Measurements from ENCODE around the gene ABCD4. TPM values are rescaled to one million over a fixed set of nuclear protein-coding genes. Genes with fewer than 3 reads are reported as not detected.

ABCD4 gene
- total RNA-seq, 2 experiments from 2014 or later: 46.6 to 74.7 TPM

- H2AFZ ChIP-seq (ENCODE audit: low read length): no peak overlapping the region
- H3K36me3 ChIP-seq (ENCODE audit: insufficient read depth, low read length): no peaks in the 10 kb centered on the region
- intact Hi-C loops (cut with micrococcal nuclease; ENCODE audit: unreplicated experiment): loop anchor here (10.0 kb wide), 1 partner anchor 168 kb away; the partner anchor contains the start of genes ISCA2 and NPC2
- CTCF ChIA-PET (ENCODE audit: unreplicated experiment): interaction anchor here (0.6 kb wide), 1 partner anchor 130 kb away, joined by 7 read pairs; no protein-coding TSS in a partner anchor
- no peaks in the 10 kb centered on the region for H3K9me2 ChIP-seq (ENCODE audit: insufficient read depth, low read length)
- no peaks in the 10 kb centered on the region for H3K79me2 ChIP-seq (ENCODE audit: insufficient read depth, low read depth, low read length)
- no peak overlapping the region for H3K27ac ChIP-seq (ENCODE audit: low read depth, low read length, poor library complexity, severe bottlenecking)
- H3K9me3 ChIP-seq (ENCODE audit: low read length): no peaks in the 10 kb centered on the region
- H3K4me1 ChIP-seq (ENCODE audit: insufficient read depth, low read length, poor library complexity, severe bottlenecking): no peaks in the 10 kb centered on the region
- no peak overlapping the region for H3K4me2 ChIP-seq (ENCODE audit: low read length)
- no peak for TF ChIP-seq CTCF (conservative IDR thresholded peaks at IDR 0.05; ENCODE audit: low read length)
- TF ChIP-seq EZH2phosphoT487 (IDR thresholded peaks at IDR 0.05; ENCODE audit: borderline replicate concordance, low read depth, low read length): no peak
- POLR2A ChIA-PET: interaction anchor here (0.5 to 0.6 kb wide), 2 partner anchors 16 to 682 kb away, joined by 3 read pairs; no protein-coding TSS in a partner anchor
- H3K4me3 ChIP-seq (ENCODE audit: low read depth, low read length, poor library complexity, severe bottlenecking): no peak overlapping the region
- BruUV-seq (replicated peaks): no TSS peak
- no peaks in the 10 kb centered on the region for H4K20me1 ChIP-seq (ENCODE audit: insufficient read depth, low read length)
- DNase-seq (ENCODE audit: low spot score): no peak
Measured at GRCh38 chr14:74326369-74327152, 23.8 kb upstream of the ABCD4 start.

DNA sequence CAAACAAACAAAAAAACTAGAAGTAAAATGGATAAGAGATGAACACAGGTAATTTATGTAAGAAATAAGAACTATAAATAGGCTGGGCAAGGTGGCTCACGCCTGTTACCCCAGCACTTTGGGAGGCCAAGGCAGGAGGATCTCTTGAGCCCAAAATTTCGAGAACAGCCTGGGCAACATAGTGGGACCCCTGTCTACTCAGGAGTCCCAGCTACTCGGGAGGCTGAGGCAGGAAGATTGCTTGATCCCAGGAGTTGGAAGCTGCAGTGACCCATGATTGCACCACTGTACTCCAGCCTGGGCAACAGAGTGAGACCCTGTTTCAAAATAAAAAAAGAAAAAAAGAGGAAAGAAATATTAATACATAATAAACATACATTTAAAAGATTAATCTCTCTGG, 22.7 kb upstream of the ABCD4 start:
- no peak overlapping the region for H2AFZ ChIP-seq (ENCODE audit: low read length)
- no peaks in the 10 kb centered on the region for H3K9me3 ChIP-seq (ENCODE audit: low read length)
- ChIA-PET POLR2A (no interaction called here), CTCF (ENCODE audit: unreplicated experiment) (no interaction called here)
- no peak for DNase-seq (ENCODE audit: low spot score)
- no peaks in the 10 kb centered on the region for H4K20me1 ChIP-seq (ENCODE audit: insufficient read depth, low read length)
- H3K4me1 ChIP-seq (ENCODE audit: insufficient read depth, low read length, poor library complexity, severe bottlenecking): no peaks in the 10 kb centered on the region
- H3K4me2 ChIP-seq (ENCODE audit: low read length): no peak overlapping the region
- no peak overlapping the region for H3K27ac ChIP-seq (ENCODE audit: low read depth, low read length, poor library complexity, severe bottlenecking)
- no TSS peak for BruUV-seq (replicated peaks)
- intact Hi-C loops (cut with micrococcal nuclease; ENCODE audit: unreplicated experiment): loop anchor here (10.0 kb wide), 1 partner anchor 169 kb away; the partner anchor contains the start of genes ISCA2 and NPC2
- H3K36me3 ChIP-seq (ENCODE audit: insufficient read depth, low read length): no peaks in the 10 kb centered on the region
- no peaks in the 10 kb centered on the region for H3K9me2 ChIP-seq (ENCODE audit: insufficient read depth, low read length)
- H3K79me2 ChIP-seq (ENCODE audit: insufficient read depth, low read depth, low read length): no peaks in the 10 kb centered on the region
- H3K4me3 ChIP-seq (ENCODE audit: low read depth, low read length, poor library complexity, severe bottlenecking): no peak overlapping the region
- TF ChIP-seq EZH2phosphoT487 (IDR thresholded peaks at IDR 0.05; ENCODE audit: borderline replicate concordance, low read depth, low read length): no peak
- TF ChIP-seq CTCF (conservative IDR thresholded peaks at IDR 0.05; ENCODE audit: low read length): no peak

DNA sequence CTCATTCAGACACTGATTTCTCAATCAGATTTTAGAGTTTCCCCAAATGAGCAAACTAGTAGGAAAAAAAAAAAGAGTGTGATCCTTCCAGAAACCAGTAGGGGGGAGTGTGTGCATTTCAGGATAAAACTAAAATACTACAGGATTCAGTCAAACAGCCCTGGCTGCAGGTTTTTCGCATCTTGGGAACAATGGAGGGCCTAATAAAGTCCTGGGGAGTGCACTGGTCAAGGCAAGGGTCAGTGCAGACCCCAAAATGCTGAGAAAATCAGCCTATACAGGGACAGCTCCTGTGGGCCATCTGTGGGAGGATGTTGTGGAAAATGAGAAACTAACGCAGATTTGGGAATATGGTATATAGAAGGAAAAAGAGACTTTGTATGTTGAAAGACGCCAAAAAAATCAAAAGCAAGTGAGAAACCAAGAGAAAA, 22.2 kb upstream of the ABCD4 start:
- Histone ChIP-seq H3K79me2 (ENCODE audit: insufficient read depth, low read depth, low read length) (no peaks in the 10 kb centered on the region), H3K4me1 (ENCODE audit: insufficient read depth, low read length, poor library complexity, severe bottlenecking) (no peaks in the 10 kb centered on the region), H3K4me3 (ENCODE audit: low read depth, low read length, poor library complexity, severe bottlenecking) (no peak overlapping the region), H3K9me2 (ENCODE audit: insufficient read depth, low read length) (no peaks in the 10 kb centered on the region), H3K4me2 (ENCODE audit: low read length) (no peak overlapping the region), H4K20me1 (ENCODE audit: insufficient read depth, low read length) (no peaks in the 10 kb centered on the region), H3K9me3 (ENCODE audit: low read length) (no peaks in the 10 kb centered on the region), H3K27ac (ENCODE audit: low read depth, low read length, poor library complexity, severe bottlenecking) (no peak overlapping the region), H3K36me3 (ENCODE audit: insufficient read depth, low read length) (no peaks in the 10 kb centered on the region), H2AFZ (ENCODE audit: low read length) (no peak overlapping the region)
- peak; percentile 85 for TF ChIP-seq CTCF (conservative IDR thresholded peaks at IDR 0.05; ENCODE audit: low read length)
- no peak for TF ChIP-seq EZH2phosphoT487 (IDR thresholded peaks at IDR 0.05; ENCODE audit: borderline replicate concordance, low read depth, low read length)
- CTCF ChIA-PET (ENCODE audit: unreplicated experiment): no interaction called here
- DNase-seq (ENCODE audit: low spot score): peak; percentile 48
- intact Hi-C loops (cut with micrococcal nuclease; ENCODE audit: unreplicated experiment): loop anchor here (10.0 kb wide), 1 partner anchor 170 kb away; the partner anchor contains the start of genes ISCA2 and NPC2
- no TSS peak for BruUV-seq (replicated peaks)
- POLR2A ChIA-PET: no interaction called here

Data from OCI-LY7 (cell line).